HG03354 (cell line): ENCODE results near the gene TPPP.
"Not testable (repeated sequence)": the region's sequence is repeated elsewhere in the genome, so short reads cannot be mapped to it uniquely, and the experiment has no call there.

Source experiments
- ATAC-seq: cut with Tn5 transposase; IDR thresholded peaks from one replicate; pipeline ENCODE4 v1.9.1; 2021; ENCODE audit warnings: mild to moderate bottlenecking; ENCODE audit not compliant: unreplicated experiment, poor library complexity, severe bottlenecking

TPPP gene

GRCh38 chr5:693271-694041 lies at the start of gene TPPP:
Gene TPPP (minus strand): TSS chr5:693352. CDS start chr5:678060, 15,292 bp downstream.
- peak; percentile 70 for ATAC-seq

GRCh38 chr5:742276-742675 lies 49.1 kb upstream of the TPPP start:
- not testable (repeated sequence) for ATAC-seq

- not testable (repeated sequence) for ATAC-seq
Observed at GRCh38 chr5:734145-734544, 41.0 kb upstream of the TPPP start.

GRCh38 chr5:732754-733454 lies 39.8 kb upstream of the TPPP start:
- not testable (repeated sequence) for ATAC-seq

- not testable (repeated sequence) for ATAC-seq
Observed at GRCh38 chr5:729225-729624, 36.1 kb upstream of the TPPP start.

GRCh38 chr5:727087-727486 lies 33.9 kb upstream of the TPPP start:
- not testable (repeated sequence) for ATAC-seq

- ATAC-seq: not testable (repeated sequence)
Observed at GRCh38 chr5:723865-724264, 30.7 kb upstream of the TPPP start.

GRCh38 chr5:723309-723708 lies 30.2 kb upstream of the TPPP start:
- not testable (repeated sequence) for ATAC-seq

- ATAC-seq: not testable (repeated sequence)
Observed at GRCh38 chr5:719379-719778, 26.2 kb upstream of the TPPP start.

- ATAC-seq: no peak
Observed at GRCh38 chr5:717143-717542, 24.0 kb upstream of the TPPP start.

GRCh38 chr5:716740-717139 lies 23.6 kb upstream of the TPPP start:
- not testable (repeated sequence) for ATAC-seq

GRCh38 chr5:715636-716035 lies 22.5 kb upstream of the TPPP start:
- ATAC-seq: not testable (repeated sequence)

GRCh38 chr5:714215-715118 lies 21.3 kb upstream of the TPPP start:
- not testable (repeated sequence) for ATAC-seq

GRCh38 chr5:713686-714085 lies 20.5 kb upstream of the TPPP start:
- ATAC-seq: not testable (repeated sequence)

- ATAC-seq: not testable (repeated sequence)
Observed at GRCh38 chr5:708848-709517, 15.8 kb upstream of the TPPP start.

GRCh38 chr5:708374-708773 lies 15.2 kb upstream of the TPPP start:
- ATAC-seq: not testable (repeated sequence)

- ATAC-seq: not testable (repeated sequence)
Observed at GRCh38 chr5:706127-706526, 13.0 kb upstream of the TPPP start.

GRCh38 chr5:696753-697702 lies 3.9 kb upstream of the TPPP start:
- not testable (repeated sequence) for ATAC-seq
